ENCODE data around the gene LEKR1. TPM values are rescaled to one million over a fixed set of nuclear protein-coding genes. Genes with fewer than 3 reads are reported as not detected.
A peak's percentile ranks its signal among the peaks of the same experiment; 100 is the strongest.

LEKR1 gene
- total and polyA plus RNA-seq, 2 of the 13 experiments (the other 11 are each of a cell fraction or from before 2014, with no cell fraction given) = 0.49 to 1.5 TPM

DNA sequence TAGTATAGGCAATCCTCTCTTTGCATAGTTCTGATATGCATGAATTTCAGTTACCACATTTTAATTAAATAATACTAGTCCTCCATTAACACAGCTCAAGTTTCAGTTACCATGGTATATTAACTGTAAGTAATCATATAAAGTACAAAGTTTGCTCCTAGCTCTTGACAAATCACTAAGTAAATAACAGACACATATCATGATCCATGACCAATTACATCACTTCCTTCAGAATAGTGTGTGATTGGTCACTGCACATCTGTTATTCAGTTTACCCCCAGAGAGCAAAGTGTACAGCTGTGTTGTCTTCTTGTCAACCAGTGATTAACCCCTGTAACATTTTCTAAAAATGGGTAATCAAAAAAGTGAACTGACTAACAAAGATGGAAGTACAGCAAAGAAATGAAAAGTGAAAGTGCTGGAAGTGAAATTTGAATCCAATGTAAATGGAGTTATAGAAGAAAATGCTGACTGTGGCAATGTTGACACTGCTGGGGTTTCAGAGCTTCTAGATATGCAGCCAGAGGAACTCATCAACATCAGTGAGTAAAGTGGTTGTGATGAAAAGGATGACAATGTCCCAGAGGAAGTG lies 30.2 kb upstream of the LEKR1 start (continued):
- TF ChIP-seq, protein P1, sequence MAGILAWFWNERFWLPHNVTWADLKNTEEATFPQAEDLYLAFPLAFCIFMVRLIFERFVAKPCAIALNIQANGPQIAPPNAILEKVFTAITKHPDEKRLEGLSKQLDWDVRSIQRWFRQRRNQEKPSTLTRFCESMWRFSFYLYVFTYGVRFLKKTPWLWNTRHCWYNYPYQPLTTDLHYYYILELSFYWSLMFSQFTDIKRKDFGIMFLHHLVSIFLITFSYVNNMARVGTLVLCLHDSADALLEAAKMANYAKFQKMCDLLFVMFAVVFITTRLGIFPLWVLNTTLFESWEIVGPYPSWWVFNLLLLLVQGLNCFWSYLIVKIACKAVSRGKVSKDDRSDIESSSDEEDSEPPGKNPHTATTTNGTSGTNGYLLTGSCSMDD (CRISPR knock-in tag; IDR thresholded peaks at IDR 0.05) = no peak
- TF ChIP-seq MEIS1 (CRISPR knock-in tag; IDR thresholded peaks at IDR 0.05; ENCODE audit: borderline replicate concordance) (no peak), ZNF660 (CRISPR knock-in tag; IDR thresholded peaks at IDR 0.05; ENCODE audit: borderline replicate concordance, low read depth) (no peak), SALL1 (CRISPR knock-in tag; IDR thresholded peaks at IDR 0.05) (no peak; the same call in 1 of the 2 replicates), MAFK (conservative IDR thresholded peaks at IDR 0.05 in 1 of 2, IDR thresholded peaks at IDR 0.05 in 1 of 2; ENCODE audit: low read length in 2 of 2) (peak; percentile 99), ZNF552 (CRISPR knock-in tag; IDR thresholded peaks at IDR 0.05; ENCODE audit: borderline replicate concordance) (no peak), BHLHE40 (IDR thresholded peaks at IDR 0.05; ENCODE audit: low read length) (no peak), ZZZ3 (CRISPR knock-in tag; IDR thresholded peaks at IDR 0.05; ENCODE audit: borderline replicate concordance) (no peak), ZNF644 (CRISPR knock-in tag; IDR thresholded peaks at IDR 0.05; ENCODE audit: low read depth) (peak; percentile 61; the same call in 1 of the 2 replicates), ZNF33B (CRISPR knock-in tag; IDR thresholded peaks at IDR 0.05) (no peak), SIX4 (CRISPR knock-in tag; IDR thresholded peaks at IDR 0.05) (peak; percentile 32; the same call in 1 of the 2 replicates), CREM (IDR thresholded peaks at IDR 0.05) (peak; percentile 56; the same call in 1 of the 2 replicates), CREM (CRISPR knock-in tag; IDR thresholded peaks at IDR 0.05) (no peak), ZNF350 (CRISPR knock-in tag; IDR thresholded peaks at IDR 0.05; ENCODE audit: borderline replicate concordance, low read depth) (no peak), KDM1A (CRISPR knock-in tag; IDR thresholded peaks at IDR 0.05) (no peak)
- TF ChIP-seq, protein P2, sequence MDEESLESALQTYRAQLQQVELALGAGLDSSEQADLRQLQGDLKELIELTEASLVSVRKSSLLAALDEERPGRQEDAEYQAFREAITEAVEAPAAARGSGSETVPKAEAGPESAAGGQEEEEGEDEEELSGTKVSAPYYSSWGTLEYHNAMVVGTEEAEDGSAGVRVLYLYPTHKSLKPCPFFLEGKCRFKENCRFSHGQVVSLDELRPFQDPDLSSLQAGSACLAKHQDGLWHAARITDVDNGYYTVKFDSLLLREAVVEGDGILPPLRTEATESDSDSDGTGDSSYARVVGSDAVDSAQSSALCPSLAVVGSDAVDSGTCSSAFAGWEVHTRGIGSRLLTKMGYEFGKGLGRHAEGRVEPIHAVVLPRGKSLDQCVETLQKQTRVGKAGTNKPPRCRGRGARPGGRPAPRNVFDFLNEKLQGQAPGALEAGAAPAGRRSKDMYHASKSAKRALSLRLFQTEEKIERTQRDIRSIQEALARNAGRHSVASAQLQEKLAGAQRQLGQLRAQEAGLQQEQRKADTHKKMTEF (CRISPR knock-in tag; IDR thresholded peaks at IDR 0.05) = 0 out of 2 replicates have a peak, but pooled peaks have one; percentile 24
- TF ChIP-seq, protein P3, sequence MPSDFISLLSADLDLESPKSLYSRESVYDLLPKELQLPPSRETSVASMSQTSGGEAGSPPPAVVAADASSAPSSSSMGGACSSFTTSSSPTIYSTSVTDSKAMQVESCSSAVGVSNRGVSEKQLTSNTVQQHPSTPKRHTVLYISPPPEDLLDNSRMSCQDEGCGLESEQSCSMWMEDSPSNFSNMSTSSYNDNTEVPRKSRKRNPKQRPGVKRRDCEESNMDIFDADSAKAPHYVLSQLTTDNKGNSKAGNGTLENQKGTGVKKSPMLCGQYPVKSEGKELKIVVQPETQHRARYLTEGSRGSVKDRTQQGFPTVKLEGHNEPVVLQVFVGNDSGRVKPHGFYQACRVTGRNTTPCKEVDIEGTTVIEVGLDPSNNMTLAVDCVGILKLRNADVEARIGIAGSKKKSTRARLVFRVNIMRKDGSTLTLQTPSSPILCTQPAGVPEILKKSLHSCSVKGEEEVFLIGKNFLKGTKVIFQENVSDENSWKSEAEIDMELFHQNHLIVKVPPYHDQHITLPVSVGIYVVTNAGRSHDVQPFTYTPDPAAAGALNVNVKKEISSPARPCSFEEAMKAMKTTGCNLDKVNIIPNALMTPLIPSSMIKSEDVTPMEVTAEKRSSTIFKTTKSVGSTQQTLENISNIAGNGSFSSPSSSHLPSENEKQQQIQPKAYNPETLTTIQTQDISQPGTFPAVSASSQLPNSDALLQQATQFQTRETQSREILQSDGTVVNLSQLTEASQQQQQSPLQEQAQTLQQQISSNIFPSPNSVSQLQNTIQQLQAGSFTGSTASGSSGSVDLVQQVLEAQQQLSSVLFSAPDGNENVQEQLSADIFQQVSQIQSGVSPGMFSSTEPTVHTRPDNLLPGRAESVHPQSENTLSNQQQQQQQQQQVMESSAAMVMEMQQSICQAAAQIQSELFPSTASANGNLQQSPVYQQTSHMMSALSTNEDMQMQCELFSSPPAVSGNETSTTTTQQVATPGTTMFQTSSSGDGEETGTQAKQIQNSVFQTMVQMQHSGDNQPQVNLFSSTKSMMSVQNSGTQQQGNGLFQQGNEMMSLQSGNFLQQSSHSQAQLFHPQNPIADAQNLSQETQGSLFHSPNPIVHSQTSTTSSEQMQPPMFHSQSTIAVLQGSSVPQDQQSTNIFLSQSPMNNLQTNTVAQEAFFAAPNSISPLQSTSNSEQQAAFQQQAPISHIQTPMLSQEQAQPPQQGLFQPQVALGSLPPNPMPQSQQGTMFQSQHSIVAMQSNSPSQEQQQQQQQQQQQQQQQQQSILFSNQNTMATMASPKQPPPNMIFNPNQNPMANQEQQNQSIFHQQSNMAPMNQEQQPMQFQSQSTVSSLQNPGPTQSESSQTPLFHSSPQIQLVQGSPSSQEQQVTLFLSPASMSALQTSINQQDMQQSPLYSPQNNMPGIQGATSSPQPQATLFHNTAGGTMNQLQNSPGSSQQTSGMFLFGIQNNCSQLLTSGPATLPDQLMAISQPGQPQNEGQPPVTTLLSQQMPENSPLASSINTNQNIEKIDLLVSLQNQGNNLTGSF (CRISPR knock-in tag; IDR thresholded peaks at IDR 0.05) = no peak
- TF ChIP-seq, protein P4, sequence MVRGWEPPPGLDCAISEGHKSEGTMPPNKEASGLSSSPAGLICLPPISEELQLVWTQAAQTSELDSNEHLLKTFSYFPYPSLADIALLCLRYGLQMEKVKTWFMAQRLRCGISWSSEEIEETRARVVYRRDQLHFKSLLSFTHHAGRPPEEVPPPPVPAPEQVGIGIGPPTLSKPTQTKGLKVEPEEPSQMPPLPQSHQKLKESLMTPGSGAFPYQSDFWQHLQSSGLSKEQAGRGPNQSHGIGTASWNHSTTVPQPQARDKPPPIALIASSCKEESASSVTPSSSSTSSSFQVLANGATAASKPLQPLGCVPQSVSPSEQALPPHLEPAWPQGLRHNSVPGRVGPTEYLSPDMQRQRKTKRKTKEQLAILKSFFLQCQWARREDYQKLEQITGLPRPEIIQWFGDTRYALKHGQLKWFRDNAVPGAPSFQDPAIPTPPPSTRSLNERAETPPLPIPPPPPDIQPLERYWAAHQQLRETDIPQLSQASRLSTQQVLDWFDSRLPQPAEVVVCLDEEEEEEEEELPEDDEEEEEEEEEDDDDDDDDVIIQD (CRISPR knock-in tag; IDR thresholded peaks at IDR 0.05; ENCODE audit: low read depth) = peak; percentile 87; the same call in 1 of the 2 replicates
